GM15510 (cell line): ENCODE results near the gene MRC1.

Experiments used
- POLR2A ChIP-seq: IDR thresholded peaks from 3 replicates; pipeline ENCODE4 v1.6.1; 2011; ENCODE audit warnings: borderline replicate concordance; ENCODE audit not compliant: insufficient read length; ENCODE audit errors: extremely low read depth

The MRC1 gene

GRCh38 chr10:17814973-17815372 is 5.8 kb downstream of the MRC1 start:
- no peak for TF ChIP-seq POLR2A

- no peak for TF ChIP-seq POLR2A
Measured at GRCh38 chr10:17816199-17816598, 7.1 kb downstream of the MRC1 start.

DNA sequence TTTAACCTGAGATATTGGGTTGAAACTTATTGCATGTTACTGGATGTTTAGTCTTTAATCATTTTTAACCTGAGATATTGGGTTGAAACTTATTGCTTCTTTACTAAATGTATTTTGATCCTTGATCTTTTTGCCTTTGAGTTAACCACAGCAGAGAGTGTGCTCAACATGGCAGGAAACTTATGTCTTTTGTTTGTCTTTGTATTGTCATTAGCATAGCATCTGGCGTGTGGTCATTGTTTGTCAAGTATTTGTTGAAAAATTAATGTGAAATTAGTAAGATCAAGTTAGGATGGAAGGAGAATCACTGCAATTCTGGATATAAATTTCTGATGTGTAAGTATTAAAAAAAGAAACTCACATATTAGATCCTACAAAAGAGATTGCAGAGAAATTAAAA is 8.2 kb downstream of the MRC1 start:
- TF ChIP-seq POLR2A, result no peak

- TF ChIP-seq POLR2A, result no peak
Measured at GRCh38 chr10:17817790-17818189, 8.6 kb downstream of the MRC1 start.

DNA sequence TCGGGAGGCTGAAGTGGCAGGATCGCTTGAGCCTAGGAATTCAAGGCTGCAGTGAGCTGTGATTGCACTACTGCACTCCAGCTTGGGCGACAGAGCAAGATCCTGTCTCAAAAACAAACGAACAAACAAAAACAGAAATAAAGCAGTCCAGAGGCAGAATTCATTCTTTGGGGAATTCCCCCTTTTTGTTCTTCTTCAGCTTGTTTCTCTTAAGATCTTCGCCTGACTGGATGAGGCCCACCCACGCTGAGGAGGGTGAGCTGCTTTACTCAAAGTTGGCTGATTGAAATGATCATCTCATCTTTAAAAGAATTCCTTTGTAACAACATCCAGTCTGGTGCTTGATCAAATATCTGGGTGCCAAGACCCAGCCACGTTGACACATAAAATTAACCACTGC is 10.7 kb downstream of the MRC1 start:
- no peak for TF ChIP-seq POLR2A

DNA sequence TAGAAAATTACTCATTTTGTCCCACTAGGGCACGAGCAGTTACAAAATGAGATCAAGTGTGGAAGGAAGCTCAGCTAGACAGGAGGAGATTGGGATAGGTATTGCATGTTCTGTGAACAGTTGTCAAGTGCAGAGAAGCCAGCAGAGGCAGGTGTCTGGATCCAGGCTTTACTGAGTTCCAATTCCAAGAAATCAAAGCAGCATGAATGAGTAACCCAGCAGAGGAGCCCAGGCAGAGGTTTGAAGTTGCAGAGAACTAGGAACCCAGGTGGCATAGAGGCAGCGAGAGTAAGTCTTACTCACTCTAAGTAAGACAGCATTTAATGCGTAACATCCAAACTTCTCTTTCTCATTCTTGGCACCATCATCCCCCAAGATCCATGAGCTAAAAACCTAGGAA is 11.8 kb downstream of the MRC1 start:
- no peak for TF ChIP-seq POLR2A

DNA sequence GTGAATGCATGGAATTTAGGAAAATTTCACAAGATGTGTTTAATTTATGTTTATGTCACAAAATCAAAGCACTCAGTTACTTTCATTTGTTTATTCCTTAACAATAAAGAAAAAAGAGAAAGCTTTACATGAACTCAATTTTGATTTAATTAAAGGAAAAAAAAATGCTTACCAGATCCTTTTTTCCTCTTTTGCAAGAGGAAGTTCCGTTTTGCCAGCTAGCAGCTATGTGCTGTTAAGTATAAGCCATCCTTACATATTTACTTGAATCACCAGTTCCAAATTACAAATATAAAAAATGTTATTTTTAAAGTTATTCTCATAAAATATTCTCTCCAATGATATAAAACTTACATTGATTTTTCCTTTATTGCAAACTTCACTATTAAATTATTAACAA is 12.7 kb downstream of the MRC1 start:
- no peak for TF ChIP-seq POLR2A

- no peak for TF ChIP-seq POLR2A
Measured at GRCh38 chr10:17831341-17831740, 22.2 kb downstream of the MRC1 start.

DNA sequence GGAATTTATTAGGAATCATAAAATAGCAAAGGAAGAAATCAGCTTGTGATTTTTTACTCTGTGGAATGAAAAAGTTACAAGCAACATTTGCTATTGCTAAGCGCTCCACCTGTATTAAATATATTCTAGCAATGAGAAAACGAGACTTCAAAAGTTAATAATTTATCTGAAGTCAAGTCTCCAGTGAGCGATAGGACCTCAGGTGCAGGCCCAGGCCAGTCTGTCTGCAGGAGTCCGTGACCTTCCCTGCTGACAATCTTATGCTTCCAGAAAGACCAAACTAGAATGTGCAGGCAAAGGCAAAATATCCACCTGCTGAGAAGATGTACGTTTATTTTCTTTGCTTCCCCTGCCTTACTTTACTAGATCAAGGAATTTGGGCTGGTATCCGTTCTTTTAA is 22.7 kb downstream of the MRC1 start:
- TF ChIP-seq POLR2A, result no peak

- TF ChIP-seq POLR2A, result no peak
Measured at GRCh38 chr10:17833656-17834055, 24.5 kb downstream of the MRC1 start.

GRCh38 chr10:17835688-17836087 is 26.5 kb downstream of the MRC1 start:
- no peak for TF ChIP-seq POLR2A

GRCh38 chr10:17836942-17837341 is 27.8 kb downstream of the MRC1 start:
- no peak for TF ChIP-seq POLR2A

DNA sequence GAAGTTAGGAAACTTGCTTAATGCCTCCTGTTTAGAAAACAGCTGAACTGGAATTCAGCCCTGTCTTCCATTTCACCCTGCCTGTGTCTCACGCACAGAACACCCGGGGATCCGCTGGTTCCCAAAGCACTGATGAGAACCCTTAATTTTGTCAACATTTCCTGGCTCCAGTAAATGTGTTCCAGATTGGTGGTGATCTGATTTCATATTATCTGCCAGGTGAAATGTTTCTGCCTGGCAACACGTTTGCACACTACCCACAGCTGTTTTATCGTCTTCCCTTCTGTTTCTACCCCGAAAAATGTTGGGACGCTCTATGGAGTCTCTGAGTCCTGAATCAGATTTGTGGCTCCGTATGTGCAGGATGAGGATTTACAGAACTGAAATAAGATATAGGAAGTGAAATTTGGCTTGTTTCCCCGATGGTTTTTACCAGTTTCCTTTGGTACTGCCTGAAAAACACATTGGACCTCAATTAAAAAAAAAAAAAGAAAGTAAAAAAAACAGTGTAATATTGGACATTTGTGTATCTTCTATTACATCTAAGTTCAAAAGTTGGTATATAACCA is 29.0 kb downstream of the MRC1 start:
- no peak for TF ChIP-seq POLR2A

GRCh38 chr10:17841050-17841449 is 31.9 kb downstream of the MRC1 start:
- no peak for TF ChIP-seq POLR2A

DNA sequence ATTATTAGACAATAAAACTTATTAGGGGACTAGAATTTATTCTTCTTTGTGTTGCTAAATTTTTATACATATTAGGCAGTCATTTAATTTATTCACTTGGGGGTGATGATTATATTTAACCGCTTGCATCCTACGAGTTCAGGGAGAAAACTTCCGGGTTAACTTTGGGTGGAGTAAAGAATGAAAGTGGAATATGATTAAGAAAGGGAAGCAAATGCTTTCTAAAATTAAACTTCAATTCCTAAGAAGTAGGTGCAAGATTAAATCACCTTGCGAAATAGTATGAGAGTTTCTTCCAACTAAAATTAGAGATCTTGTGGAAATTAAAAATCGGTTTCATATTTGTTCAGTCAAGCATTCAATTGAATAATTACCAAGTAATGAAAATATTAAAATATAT is 33.5 kb downstream of the MRC1 start:
- no peak for TF ChIP-seq POLR2A

- no peak for TF ChIP-seq POLR2A
Measured at GRCh38 chr10:17847585-17848296, 38.6 kb downstream of the MRC1 start.
